H1 (cell line): ENCODE data around the gene LIPE.

Experiments used
- CTCF ChIP-seq, 3 experiments: IDR thresholded peaks; 1 replicate in 2 of 3; 2 replicates in 1 of 3; pipeline versions ENCODE4 v1.5.1 to v1.6.1; 2011; ENCODE audit warnings: low read length in 3 of 3, mild to moderate bottlenecking in 3 of 3, inconsistent platforms in 2 of 3, low read depth in 1 of 3, moderate library complexity in 1 of 3; ENCODE audit not compliant: insufficient read depth in 1 of 3; ENCODE audit errors: control extremely low read depth in 1 of 3
- POLR2AphosphoS5 ChIP-seq: IDR thresholded peaks from 2 replicates; pipeline ENCODE4 v1.6.1; 2011; ENCODE audit warnings: low read depth, low read length

- TF ChIP-seq POLR2AphosphoS5 (no peak), CTCF (IDR thresholded peaks at IDR 0.05; ENCODE audit: control extremely low read depth in 1 of 3, insufficient read depth in 1 of 3, low read depth in 1 of 3, low read length in 3 of 3) (no peak)
These were observed 15.5 kb downstream of the LIPE start for GRCh38 chr19:42411581-42412178.
